Pancreas (tissue), 10 donors: ENCODE measurements around the gene ACYP2. TPM values are rescaled to one million over a fixed set of nuclear protein-coding genes. Genes with fewer than 3 reads are reported as not detected.

Experiments used
- ATAC-seq, 4 donors: fragments of 200-7000 bp; cut with Tn5 transposase; one replicate each; pipeline versions ENCODE4 v1.8.0 to v1.9.1; 2020; ENCODE audit warnings: mild to moderate bottlenecking in 4 of 4, moderate library complexity in 4 of 4
- DNase-seq, 6 donors: peaks; one replicate each; pipeline ENCODE4 v3.0.0-alpha.2; 2020
- FAIRE-seq: peaks from 2 replicates; lab custom pipeline; 2012; peaks lifted over from hg19 to GRCh38; lab: Jason Lieb, UNC
- H3K27ac ChIP-seq, 4 donors: fragments of 200-600 bp; sonication (generic); 1 replicate in 3 of 4; 2 replicates in 1 of 4; pipeline versions ENCODE4 v1.5.0 to v1.8.0; 2020
- H3K27me3 ChIP-seq, 4 donors: fragments of 200-600 bp; one replicate each; pipeline ENCODE4 v1.8.0; 2021
- H3K36me3 ChIP-seq, 3 donors: fragments of 200-600 bp; sonication (generic) in 1 of 3; one replicate each; pipeline versions ENCODE4 v1.5.0 to v1.8.0; 2020 to 2021
- H3K4me1 ChIP-seq, 3 donors: fragments of 200-600 bp; one replicate each; pipeline ENCODE4 v1.8.0; 2021
- H3K4me3 ChIP-seq, 4 donors: fragments of 200-600 bp; sonication (generic) in 2 of 4; one replicate each; pipeline versions ENCODE4 v1.5.0 to v1.8.0; 2020 to 2021
- H3K9me3 ChIP-seq, 4 donors: fragments of 200-600 bp; one replicate each; pipeline ENCODE4 v1.8.0; 2021
- CTCF ChIP-seq, 4 donors: fragments of 200-600 bp; sonication (generic) in 3 of 4; IDR thresholded peaks; one replicate each; pipeline versions ENCODE4 v1.5.0 to v1.8.0; 2021; ENCODE audit warnings: antibody characterized with exemption in 4 of 4
- WGBS, 2 donors: extraction: QIAGEN DNeasy Blood & Tissue Kit; methylation state at CpG; one replicate each; pipeline ENCODE4 v1.1.7; 2013; 5-methylcytosine and 5-hydroxymethylcytosine counted together
- intact Hi-C, 3 donors: fragments of 100-400 bp; cut with DNase I; formaldehyde crosslinking; loops; one replicate each; pipeline versions ENCODE4 v1.11.1 to v1.14.2; 2022
- polyA plus RNA-seq, 2 donors: library from polyadenylated mRNA; stranded (reverse); fragments of 200-250 nt; gene quantifications; one replicate each; pipeline ENCODE4 v1.2.3, GENCODE V29; 2013
- total RNA-seq, 6 donors: library from RNA; stranded (reverse); fragmentation: NEBNext Ultra II Directional in 4 of 6; extraction: Animal tissue kit (Norgen Biotek cat#: 25700) in 4 of 6; gene quantifications; one replicate each; pipeline versions ENCODE4 v1.2.1 to v1.2.4, GENCODE V29; 2021 to 2023
- donor health status: healthy with polysubstance abuse.
- donor health status: DM: no; HTN: no; CAD: no; lungs with moderate emphysema.
- donor health status: DM: no; HTN: no; CAD: no.
- donor health status: control.
- donor health status: control.
- donor health status: Bipolar disorder and iron deficiency.
- donor health status: DM: yes; HTN: yes; CAD: no.
- donor health status: DM: no; HTN: no; CAD: no.
- donor health status: DM: no; HTN: no; CAD: no.
- donor health status: DM: yes; HTN: yes; CAD: no.

ACYP2 gene
- total and polyA plus RNA-seq, 8 donors: 8.0 to 18.0 (median 10.4) TPM

- ATAC-seq (no peak), DNase-seq (no peak), FAIRE-seq (no peak)
- Histone ChIP-seq H3K36me3 (no peaks in the 10 kb centered on the region), H3K4me3 (no peak overlapping the region), H3K4me1 (peaks cover 0 to 6% (median 4%) of the 10 kb centered on the region in 3 donors), H3K27ac (no peak overlapping the region), H3K27me3 (no peaks in the 10 kb centered on the region), H3K9me3 (no peaks in the 10 kb centered on the region)
- 68 to 71% methylated on average over 3 of the region's 3 CpGs for WGBS, 2 donors
- no peak for TF ChIP-seq CTCF (IDR thresholded peaks at IDR 0.05)
- intact Hi-C loops: no loop called here
These were observed 217.0 kb downstream of the ACYP2 start for GRCh38 chr2:54332386-54332785.

DNA sequence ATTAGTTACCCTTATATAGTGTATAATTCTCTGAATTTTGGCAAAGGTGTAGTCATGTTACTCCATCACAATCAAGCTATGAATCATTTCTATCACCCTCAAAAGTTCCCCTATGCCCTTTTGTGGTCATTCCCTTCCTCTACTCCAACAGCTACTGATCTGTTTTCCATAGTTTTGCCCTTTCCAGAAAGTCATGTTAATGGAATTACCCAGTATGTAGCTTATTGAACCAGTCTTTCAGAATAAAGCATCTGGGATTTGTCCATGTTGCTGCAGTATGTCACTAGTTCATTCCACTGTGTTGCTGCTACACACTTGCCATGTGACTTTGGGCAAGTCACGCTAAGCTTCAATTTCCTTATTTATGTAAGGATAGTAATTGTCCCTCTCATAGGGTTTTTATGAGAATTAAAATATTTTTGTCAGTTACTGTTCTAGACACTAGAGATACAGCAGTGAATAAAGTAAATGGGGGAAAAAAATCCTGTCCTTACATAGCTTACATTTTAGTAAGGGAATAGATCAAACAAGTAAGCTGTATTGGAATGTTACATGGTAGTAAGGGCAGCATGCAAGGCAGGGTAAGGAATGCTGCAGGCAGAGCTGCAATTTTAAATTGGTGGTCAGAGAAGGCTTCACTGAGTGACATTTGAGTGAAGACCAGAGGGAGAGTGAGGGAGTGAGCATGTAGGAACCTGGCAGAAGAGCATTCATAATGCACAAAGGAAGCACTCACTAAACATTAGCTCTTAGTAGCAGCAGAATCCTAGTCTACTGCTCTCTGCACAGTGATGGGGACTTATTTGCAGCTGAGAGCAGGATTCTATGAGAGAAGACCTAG is 220.9 kb downstream of the ACYP2 start:
- intact Hi-C loops: no loop called here
- no peak for DNase-seq
- FAIRE-seq: no peak

DNA sequence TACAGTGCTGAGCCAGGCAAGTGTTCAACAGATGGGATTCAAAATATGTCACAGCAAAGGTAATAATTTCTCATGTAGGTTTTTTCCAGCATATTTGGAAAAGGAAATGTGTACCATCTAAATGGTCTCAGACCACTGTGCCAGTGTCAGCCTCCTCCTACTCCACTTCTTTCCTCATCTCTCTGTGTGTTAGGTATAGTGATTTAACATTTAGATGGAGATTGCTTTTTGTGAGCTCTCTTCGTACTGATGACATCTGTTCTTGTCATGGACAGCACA is 221.5 kb downstream of the ACYP2 start:
- Histone ChIP-seq H3K27me3 (no peaks in the 10 kb centered on the region), H3K9me3 (no peaks in the 10 kb centered on the region), H3K4me3 (no peak overlapping the region), H3K4me1 (no peaks in the 10 kb centered on the region), H3K36me3 (no peaks in the 10 kb centered on the region), H3K27ac (no peak overlapping the region)
- FAIRE-seq (no peak), ATAC-seq (no peak), DNase-seq (no peak)
- TF ChIP-seq CTCF (IDR thresholded peaks at IDR 0.05): no peak
- intact Hi-C loops: no loop called here
- 81 to 94% methylated on average over 1 of the region's 1 CpG for WGBS, 2 donors

More for the DNA sequence above, 220.9 kb downstream of the ACYP2 start:
- WGBS, 2 donors: 75 to 82% methylated on average over 1 of the region's 1 CpG
- Histone ChIP-seq H3K9me3 (no peaks in the 10 kb centered on the region), H3K27ac (no peak overlapping the region), H3K4me3 (no peak overlapping the region), H3K36me3 (no peaks in the 10 kb centered on the region), H3K4me1 (no peaks in the 10 kb centered on the region), H3K27me3 (no peaks in the 10 kb centered on the region)
- no peak for ATAC-seq
- TF ChIP-seq CTCF (IDR thresholded peaks at IDR 0.05): no peak

DNA sequence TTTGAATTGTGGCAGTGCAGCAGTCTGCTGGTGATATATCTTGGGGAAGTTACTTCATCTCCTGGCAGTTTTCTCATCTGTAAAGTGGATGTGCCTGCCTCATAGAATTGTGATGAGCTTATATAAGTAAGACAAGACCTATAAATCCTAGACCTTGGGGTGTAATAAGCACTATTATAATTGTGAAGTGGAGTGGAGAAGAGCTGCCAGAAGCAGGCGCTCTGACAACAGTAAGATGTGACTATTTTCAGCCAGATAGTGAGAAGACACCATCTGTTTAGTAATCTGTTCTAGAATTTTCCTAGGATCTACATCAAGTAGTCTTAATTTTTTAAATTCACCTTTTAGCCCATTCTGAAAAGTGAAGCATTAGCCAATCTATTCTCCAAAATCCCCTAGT is 226.2 kb downstream of the ACYP2 start:
- intact Hi-C loops: no loop called here
- Histone ChIP-seq H3K27me3 (no peaks in the 10 kb centered on the region), H3K4me3 (no peak overlapping the region), H3K27ac (no peak overlapping the region), H3K4me1 (no peaks in the 10 kb centered on the region), H3K36me3 (no peaks in the 10 kb centered on the region), H3K9me3 (no peaks in the 10 kb centered on the region)
- no peak for ATAC-seq
- whole genome bisulfite sequencing, 2 donors: 66 to 85% methylated on average over 1 of the region's 1 CpG
- no peak for TF ChIP-seq CTCF (IDR thresholded peaks at IDR 0.05)
- no peak for FAIRE-seq
- no peak for DNase-seq

GRCh38 chr2:54342603-54343002 is 227.2 kb downstream of the ACYP2 start:
- Histone ChIP-seq H3K27ac (no peak overlapping the region), H3K36me3 (no peaks in the 10 kb centered on the region), H3K9me3 (no peaks in the 10 kb centered on the region), H3K4me1 (no peaks in the 10 kb centered on the region), H3K27me3 (no peaks in the 10 kb centered on the region), H3K4me3 (no peak overlapping the region)
- intact Hi-C loops: no loop called here
- ATAC-seq: no peak
- DNase-seq: no peak
- FAIRE-seq: no peak
- 92 to 97% methylated on average over 2 of the region's 2 CpGs for WGBS, 2 donors
- no peak for TF ChIP-seq CTCF (IDR thresholded peaks at IDR 0.05)
